ENCODE measurements around the gene BRD3.

Gene BRD3

GRCh38 chr9:134061688-134062371 is 6.0 kb downstream of the BRD3 start:
- intact Hi-C loops (cut with DNase I; ENCODE audit: low total_unique reads), result no loop called here
- no peak for TF ChIP-seq CTCF (IDR thresholded peaks at IDR 0.05)
- Histone ChIP-seq H3K4me3 (no peak overlapping the region), H3K4me1 (peaks cover 0 to 97% (median 66%) of the 10 kb centered on the region in 4 donors), H3K27ac (no peak overlapping the region), H3K9me3 (no peaks in the 10 kb centered on the region), H3K36me3 (no peaks in the 10 kb centered on the region), H3K27me3 (no peaks in the 10 kb centered on the region)
- no peak for DNase-seq

GRCh38 chr9:134061019-134061687 is 6.7 kb downstream of the BRD3 start:
- Histone ChIP-seq H3K4me1 (peaks cover 0 to 98% (median 67%) of the 10 kb centered on the region in 4 donors), H3K9me3 (no peaks in the 10 kb centered on the region), H3K36me3 (no peaks in the 10 kb centered on the region), H3K4me3 (no peak overlapping the region), H3K27me3 (no peaks in the 10 kb centered on the region), H3K27ac (no peak overlapping the region)
- TF ChIP-seq CTCF (IDR thresholded peaks at IDR 0.05), result no peak
- no peak for DNase-seq
- intact Hi-C loops (cut with DNase I; ENCODE audit: low total_unique reads), result no loop called here

- no peak overlapping the region for H3K4me3 ChIP-seq
- no peak for TF ChIP-seq CTCF (IDR thresholded peaks at IDR 0.05)
- DNase-seq, result peak in 1 of 2 donors; percentile 8
- H3K4me1 ChIP-seq, result peaks cover 0 to 98% (median 68%) of the 10 kb centered on the region in 4 donors
- H3K9me3 ChIP-seq, result no peaks in the 10 kb centered on the region
- no peaks in the 10 kb centered on the region for H3K27me3 ChIP-seq
- H3K27ac ChIP-seq, result no peak overlapping the region
- intact Hi-C loops (cut with DNase I; ENCODE audit: low total_unique reads), result no loop called here
- H3K36me3 ChIP-seq, result no peaks in the 10 kb centered on the region
Measured at GRCh38 chr9:134060546-134060945, 7.3 kb downstream of the BRD3 start.

- DNase-seq, result peak; percentile 44 to 67
- H3K4me1 ChIP-seq, result peaks cover 0 to 97% (median 67%) of the 10 kb centered on the region in 4 donors
- no peak overlapping the region for H3K4me3 ChIP-seq
- H3K36me3 ChIP-seq, result no peaks in the 10 kb centered on the region
- H3K27ac ChIP-seq, result no peak overlapping the region
- no peak for TF ChIP-seq CTCF (IDR thresholded peaks at IDR 0.05)
- no peaks in the 10 kb centered on the region for H3K9me3 ChIP-seq
- H3K27me3 ChIP-seq, result no peaks in the 10 kb centered on the region
- intact Hi-C loops (cut with DNase I; ENCODE audit: low total_unique reads), result no loop called here
Measured at GRCh38 chr9:134059661-134060395, 8.0 kb downstream of the BRD3 start.

GRCh38 chr9:134059188-134059641 is 8.6 kb downstream of the BRD3 start:
- Histone ChIP-seq H3K27me3 (no peaks in the 10 kb centered on the region), H3K4me3 (no peak overlapping the region), H3K36me3 (peaks cover 0 to 3% (median 0%) of the 10 kb centered on the region in 3 donors), H3K4me1 (peaks cover 0 to 91% (median 65%) of the 10 kb centered on the region in 4 donors), H3K27ac (no peak overlapping the region), H3K9me3 (no peaks in the 10 kb centered on the region)
- intact Hi-C loops (cut with DNase I; ENCODE audit: low total_unique reads), result no loop called here
- peak; percentile 16 to 40 for DNase-seq
- TF ChIP-seq CTCF (IDR thresholded peaks at IDR 0.05), result no peak
